Activated T-cell treated with anti-CD3 and anti-CD28 coated beads, Interleukin-2, amount 50 U/mL, for 48 hours (primary cell): ENCODE results near the gene TTF2.

Experiments used
- DNase-seq, 2 experiments: peaks; one replicate each; pipeline ENCODE4 v3.0.0-alpha.2; 2020

TTF2 gene

DNA sequence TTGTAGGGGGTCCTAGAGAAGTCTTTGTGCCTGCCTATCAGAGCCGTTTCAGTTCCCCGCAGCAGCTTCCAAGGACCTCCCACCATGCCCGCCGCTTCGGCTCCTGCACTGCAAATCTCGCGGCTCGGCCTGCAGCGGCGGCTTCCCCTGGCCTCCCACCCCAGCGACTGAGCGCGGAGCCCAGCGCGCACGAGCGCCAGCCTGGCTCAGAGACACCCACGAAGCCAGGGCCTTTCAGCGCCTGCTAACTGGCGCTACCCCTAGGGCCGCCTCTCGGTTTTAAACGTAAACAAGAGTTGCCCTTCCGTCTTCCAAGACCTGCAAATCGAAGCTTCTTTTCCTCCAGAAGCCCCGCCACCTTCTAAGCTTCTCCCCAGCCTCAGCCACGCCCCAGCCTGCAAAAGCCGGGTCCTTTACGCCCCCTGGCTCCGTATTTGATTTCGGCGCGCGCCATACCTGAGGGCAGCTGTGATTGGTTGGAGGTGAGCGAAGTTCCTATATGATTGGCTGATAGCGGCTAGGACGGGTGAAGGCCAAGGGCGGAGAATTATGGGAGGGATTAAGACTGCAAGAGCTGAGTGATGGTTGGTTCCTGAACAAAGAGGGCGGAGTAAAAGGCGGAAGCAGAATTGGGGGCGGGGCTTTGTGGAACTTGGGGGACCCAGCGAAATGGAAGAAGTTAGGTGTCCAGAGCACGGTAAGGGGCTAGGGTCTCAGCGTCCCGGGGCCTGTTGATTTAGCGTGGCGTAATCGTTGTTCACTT, at the start of gene TTF2:
TSS of gene TTF2 (plus strand) at position 649 of the 763 bp plus-strand sequence. CDS start at position 670, 21 bp downstream.
- DNase-seq = peak; percentile 96

DNA sequence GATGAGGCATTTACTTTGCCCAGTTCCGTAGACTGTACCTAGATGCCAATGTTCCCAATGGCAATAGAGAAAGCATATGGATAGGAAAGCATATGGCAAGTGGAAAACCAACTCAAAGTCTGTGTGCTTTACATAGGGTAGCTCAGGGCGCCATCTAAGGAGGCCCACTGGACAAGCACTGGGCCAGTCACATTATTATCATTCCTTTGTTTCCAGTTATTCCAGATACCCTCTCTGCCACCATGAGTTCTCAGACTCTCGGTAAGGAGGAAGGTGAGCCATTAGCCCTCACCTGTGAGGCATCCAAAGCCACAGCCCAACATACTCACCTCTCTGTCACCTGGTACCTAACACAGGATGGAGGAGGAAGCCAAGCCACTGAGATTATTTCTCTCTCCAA, 48.8 kb upstream of the TTF2 start:
- DNase-seq = no peak

DNA sequence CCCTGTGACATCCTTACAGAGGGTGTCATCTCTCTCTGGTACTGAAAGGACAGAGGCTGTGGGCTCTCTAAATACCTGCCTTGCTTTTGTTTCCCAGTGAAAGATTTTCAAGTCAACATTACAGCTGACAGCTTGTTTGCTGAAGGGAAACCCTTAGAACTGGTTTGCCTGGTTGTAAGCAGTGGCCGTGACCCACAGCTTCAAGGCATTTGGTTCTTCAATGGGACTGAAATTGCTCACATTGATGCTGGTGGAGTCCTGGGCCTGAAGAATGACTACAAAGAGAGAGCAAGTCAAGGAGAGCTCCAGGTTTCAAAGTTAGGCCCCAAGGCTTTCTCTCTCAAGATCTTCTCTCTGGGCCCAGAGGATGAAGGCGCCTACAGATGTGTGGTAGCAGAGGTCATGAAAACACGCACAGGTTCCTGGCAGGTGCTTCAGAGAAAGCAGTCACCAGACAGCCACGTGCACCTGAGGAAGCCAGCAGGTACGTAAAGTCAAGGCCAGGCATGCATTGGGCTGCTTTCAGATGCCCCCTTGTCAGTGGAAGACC, 46.7 kb upstream of the TTF2 start:
- DNase-seq = no peak

DNA sequence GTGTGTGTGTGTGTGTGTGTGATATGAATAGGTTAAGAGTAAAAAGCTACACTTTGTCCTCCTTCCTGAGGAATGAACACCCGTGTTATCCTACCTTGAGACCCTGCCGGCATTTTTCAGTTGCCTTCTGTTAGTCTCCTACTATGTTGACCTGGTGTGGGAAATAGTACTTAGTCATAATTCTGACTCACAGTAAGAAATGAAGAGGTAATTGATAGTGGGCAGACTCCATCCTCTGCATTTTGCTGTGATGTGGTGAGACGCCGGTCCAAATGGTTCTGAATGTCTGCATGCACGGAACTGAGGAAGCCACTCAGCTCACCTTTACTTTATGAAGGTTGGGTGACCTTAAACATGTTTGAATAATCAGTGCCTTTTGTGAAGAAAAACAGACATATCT, 45.9 kb upstream of the TTF2 start:
- no peak for DNase-seq

DNA sequence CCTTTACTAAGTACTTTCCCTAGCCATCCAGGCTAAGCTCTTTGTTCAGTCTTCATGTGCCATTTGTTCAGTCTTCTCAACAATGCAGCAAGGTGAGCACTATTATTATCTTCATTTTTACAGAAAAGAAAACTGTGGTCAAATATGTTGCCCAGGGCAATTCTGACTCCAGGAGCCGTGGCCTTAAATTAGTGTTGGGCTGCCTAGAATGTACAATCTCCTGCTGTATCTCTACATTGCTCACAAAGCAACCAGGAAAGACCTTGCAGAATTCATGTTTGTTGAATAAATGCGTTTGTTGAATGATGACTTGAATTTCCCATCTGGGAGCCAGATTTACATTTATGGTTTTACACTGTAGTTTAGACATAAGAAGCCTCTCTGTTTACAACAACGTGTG, 44.4 kb upstream of the TTF2 start:
- no peak for DNase-seq

DNA sequence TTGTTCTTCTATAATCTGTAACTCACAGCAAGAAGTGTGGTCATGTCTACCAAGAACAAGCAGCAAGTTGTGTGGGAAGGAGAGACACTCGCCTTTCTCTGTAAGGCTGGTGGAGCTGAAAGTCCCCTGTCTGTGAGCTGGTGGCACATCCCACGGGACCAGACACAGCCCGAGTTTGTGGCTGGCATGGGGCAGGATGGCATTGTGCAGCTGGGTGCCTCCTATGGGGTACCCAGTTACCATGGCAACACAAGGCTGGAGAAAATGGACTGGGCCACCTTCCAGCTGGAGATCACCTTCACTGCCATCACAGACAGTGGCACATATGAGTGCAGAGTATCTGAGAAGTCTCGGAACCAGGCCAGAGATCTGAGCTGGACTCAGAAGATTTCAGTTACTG, 43.1 kb upstream of the TTF2 start:
- peak in 1 of 2 experiments; percentile 29 for DNase-seq

DNA sequence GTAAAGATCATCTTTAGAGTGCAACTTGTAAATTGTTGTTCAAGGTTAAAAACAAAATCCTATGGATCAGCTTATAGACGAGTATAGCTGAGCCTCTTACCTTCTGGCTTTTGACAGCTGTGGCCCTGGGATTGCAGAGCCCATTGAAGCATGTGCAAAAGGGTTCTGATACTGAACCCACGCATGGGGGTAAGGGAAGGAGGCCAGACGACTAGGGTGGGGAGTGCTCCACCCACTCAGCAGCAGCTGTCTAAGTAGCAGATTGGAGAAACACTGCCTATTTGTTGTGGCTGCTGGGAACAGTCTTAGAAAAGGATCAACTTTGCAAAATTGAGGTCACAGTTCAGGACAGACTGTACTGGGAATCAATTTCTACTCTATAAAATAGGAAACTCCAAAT, 42.5 kb upstream of the TTF2 start:
- DNase-seq = no peak

DNA sequence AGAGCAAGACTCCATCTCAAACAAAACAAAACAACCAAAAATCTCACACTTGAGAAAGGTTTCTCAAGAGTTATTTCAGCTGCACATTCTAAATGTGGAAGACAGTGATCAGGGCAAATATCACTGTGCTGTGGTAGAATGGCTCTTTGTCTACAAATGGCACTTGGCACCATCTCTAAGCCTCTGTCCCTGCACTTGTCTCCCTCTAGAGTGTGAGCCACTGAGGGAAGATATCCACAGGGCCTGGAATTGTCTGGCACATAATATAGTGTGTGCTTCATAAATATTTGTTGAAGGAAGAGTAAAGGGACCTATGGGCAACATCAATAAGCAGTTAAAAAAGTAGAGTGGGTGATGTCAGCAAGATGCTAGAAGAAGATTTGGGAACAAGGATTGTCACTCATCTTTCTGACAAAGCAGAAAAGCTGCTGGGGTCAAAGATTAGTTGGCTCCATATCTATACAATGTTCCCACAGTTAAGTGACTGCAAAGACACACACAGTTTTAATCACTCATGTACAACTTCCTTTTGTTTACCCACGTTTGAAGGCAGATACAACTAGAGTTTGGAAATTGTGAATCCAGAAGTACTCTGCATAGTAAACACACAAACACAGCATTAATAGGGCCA, 39.5 kb upstream of the TTF2 start:
- no peak for DNase-seq

DNA sequence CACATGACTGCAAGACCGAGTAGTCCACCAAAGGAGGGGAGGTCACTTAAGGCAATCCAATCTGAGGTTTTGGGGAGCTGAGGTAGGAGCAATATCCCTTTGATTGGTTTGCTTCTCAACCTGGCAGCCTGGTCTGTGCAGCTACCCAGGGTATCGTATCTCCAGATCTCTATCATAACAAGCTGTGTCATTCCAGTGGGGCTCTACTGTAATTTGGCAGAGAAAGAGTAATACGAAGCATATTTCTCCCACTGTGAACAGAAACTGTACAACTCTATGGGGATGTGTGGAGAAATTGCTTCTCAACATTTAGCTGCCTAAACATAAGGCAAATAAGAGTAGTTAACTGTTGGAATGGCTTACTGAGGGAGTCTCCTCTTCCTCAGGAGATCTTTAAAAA, 38.0 kb upstream of the TTF2 start:
- DNase-seq = no peak

DNA sequence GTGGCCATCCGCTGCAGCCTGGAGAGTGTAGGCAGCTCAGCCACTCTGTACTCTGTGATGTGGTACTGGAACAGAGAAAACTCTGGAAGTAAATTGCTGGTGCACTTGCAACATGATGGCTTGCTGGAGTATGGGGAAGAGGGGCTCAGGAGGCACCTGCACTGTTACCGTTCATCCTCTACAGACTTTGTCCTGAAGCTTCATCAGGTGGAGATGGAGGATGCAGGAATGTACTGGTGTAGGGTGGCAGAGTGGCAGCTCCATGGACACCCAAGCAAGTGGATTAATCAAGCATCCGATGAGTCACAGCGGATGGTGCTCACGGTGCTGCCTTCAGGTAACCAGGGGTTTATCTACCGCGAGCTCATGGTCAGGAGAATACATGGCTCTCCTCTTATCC, 34.6 kb upstream of the TTF2 start:
- DNase-seq = no peak

DNA sequence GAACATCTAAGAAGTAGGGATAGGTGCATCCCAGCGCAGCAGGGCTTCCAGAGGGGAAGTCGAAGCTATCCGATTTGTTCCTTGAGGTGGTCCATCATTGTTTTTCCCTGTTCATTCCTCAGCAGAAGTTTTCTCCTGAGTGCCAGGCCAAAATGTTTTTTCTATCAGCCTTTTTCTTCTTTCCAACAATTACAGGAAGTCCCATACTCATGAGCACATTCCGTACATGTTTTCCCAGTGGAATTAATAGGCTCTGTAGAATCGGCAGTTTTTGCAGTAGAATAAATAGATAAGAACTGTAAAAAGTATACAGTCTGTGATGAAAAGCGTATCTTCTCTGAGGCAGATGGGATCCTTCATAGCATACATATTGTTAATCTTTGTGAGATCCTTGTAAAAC, 33.8 kb upstream of the TTF2 start:
- no peak for DNase-seq

DNA sequence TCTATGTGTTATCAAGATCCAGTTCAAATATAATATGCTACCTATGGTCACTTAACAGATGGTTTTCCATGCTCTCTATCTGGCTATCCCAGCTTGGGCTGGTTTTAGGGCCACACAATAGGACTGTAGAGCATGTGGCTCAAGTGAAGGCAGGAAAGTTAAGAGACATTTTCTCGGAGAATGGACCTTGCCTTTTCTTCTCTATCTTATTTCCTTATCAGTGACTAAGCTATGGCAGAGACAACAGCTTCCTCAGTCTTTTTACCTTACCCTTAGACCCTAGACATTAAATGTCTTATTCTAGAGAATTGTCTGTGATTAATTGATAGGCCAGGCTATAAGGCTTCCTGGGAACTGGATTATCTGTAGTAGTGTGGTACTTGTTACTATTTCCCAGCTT, 30.4 kb upstream of the TTF2 start:
- DNase-seq = no peak

DNA sequence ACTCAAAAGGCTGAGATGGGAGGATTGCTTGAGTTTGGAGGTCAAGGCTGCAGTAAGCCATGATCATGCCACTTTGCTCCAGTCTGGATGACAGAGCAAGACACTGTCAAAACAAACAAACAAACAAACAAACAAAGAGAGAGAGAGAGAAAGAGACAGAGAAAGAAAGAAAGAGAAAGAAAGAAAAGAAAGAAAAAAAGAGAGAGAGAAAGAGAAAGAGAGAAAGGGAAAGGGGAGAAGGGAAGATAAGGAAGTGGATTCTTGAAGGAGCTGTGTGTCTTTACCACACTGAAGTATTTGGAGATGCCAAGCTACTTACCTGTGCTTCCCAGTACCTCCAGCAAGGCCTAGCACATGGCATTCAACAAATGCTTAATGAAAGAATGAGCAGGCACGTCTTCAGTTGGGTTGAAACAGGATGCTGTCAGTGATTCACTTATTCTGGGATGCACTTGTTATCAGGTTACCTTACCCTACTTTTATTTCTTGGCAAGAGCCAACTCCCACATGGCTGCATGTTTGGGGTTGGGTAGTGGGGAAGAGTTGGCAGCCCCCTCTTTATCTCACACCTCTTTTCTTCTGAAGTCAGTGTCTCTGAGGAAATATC, 29.8 kb upstream of the TTF2 start:
- no peak for DNase-seq

DNA sequence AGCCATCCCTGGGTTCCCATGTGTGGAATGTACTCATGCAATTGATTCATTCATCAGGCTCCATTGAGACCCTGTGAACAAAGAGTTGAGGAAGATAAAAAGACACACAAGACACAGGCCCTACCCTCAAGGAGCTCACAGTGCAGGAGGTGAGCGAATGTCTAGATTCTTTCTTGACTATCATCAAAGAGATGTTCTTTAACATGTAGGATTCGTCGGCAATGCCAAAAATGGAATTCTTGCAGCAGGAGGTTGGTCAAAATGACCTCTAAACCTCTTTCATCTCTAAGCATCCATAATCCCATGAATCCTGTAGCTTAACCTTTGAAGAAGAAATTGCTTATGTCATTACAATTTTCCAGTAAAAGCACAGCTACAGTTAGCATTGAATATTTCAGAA, 27.9 kb upstream of the TTF2 start:
- DNase-seq = no peak

DNA sequence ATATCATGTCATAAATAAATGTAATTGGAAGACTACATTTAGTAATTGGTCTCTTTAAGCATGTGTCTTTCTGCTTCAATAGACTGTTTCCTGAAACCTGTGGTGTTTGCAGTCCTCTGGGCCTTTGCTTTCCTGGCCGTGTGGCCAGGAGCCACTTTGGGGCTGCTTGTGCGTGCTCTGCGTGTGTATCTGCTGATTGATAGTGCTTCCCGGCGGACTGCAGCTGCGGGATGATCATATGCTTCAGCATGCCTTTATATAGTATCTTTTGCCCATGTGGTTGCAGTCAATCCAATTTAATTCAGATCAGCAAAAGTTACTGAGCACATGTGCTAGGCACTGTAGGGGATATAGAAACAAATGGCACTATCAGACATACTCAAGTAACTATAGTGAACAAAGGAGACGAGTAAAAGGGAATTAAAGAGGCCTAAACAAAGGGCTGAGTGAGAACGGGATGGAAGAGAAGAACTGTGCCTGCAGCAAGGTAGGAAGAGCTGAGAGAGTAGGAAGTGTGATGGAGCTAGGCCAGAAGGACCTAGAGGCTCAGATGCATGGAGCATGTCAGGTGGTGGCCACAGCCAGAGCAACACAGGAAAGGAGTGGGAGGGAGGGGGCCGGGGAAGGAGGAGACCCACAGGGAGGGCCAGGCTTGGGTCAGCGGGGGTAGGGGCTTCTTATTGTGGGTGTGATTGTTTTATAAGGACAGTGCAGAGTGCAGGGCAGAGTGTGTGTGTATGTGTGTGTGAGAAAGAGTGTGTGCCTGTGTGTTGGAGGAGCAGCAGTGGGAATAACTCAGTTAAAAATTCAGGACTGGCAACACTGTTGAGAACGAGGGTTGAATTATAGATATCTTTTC, 27.2 kb upstream of the TTF2 start:
- DNase-seq = no peak

DNA sequence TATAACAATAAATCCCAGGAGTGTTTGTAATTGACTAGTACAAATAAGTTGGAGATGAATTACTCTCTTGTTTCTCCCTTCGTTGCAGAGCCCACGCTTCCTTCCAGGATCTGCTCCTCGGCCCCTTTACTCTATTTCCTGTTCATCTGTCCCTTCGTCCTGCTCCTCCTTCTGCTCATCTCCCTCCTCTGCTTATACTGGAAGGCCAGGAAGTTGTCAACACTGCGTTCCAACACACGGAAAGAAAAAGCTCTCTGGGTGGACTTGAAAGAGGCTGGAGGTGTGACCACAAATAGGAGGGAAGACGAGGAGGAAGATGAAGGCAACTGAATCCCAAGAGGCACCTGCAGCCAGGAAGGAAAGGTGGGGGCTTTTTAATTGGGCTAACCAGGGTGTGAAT, 26.4 kb upstream of the TTF2 start:
- DNase-seq = no peak

DNA sequence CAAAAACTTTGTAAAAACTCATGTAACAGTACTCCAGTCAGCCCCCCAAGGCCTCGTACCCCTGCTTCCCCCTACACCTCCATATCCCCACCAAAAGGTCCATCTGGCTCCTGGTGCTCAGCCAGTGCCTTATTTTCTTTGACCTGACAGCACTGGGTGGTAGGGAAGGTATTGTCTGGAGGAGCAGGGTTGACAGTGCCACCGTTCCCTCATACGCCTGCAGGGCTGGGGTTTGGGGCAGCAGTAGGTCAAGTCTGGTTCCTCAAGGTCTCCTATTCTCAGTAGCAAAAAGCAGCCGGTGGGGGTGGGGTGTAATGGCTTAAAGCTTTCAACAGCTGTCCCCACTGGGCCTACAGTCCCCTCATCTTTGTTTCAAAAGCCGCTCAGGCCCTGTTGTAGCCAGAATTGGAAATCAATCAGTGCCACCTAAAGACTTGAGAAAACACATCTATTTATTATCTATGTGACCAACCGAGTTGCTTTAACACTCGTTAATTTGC, 25.3 kb upstream of the TTF2 start:
- DNase-seq = no peak

DNA sequence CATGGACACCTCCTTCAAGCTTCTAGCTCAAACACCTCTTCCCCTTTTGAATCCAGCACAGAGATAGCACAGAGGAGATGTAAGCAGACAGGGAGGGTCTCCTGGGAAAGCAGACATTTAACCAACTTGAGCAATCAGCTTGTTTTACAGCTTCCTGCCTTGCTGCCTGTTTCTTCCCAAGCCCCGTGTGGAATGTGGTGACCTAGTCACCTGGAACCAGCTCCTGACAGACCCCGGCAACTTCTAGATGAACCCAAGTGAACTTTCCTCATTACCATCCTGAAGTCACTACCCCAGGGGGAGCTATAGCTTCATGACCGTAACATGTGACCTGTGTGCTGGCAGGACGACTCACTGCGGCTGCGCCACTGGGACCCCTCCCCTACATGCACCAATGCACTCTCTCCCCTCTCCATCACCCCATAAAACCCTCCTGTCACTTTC, 24.1 kb upstream of the TTF2 start:
- no peak for DNase-seq

DNA sequence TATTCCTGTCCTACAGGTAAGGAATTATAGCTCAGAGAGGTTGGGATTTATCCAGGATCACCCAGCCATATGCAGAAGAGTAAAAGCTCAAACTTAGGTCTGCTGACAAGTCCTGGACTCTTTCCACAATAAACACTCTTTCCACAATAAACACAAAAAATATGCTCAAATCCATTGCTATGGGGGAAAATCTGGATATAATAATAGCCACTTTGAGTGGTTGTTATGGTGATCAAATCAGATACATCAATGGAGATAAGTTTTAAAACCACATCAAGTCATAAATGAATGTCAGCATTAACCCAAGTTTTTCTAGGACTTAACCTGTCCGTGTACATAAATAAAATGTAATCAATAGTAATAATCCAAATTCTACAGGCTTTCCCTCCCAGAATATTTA, 22.3 kb upstream of the TTF2 start:
- no peak for DNase-seq

DNA sequence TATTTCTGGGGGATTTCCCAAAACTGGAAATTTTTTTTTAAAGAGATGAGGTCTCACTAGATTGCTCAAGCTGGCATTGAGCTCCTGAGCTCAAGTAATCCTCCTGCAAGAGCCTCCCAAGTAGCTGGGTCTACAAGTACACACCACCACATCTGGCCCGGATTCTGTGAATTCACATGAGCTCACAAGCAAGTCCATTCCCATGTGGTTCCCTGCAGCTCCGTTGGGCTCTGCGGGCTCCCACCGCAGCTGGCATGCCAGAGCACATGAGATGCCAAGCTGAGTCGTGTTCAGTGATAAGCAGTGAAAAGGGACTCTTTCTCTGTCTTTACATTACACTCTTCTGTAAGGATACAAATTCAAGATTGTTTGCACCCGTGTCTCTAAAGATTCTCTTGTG, 21.9 kb upstream of the TTF2 start:
- DNase-seq = no peak

DNA sequence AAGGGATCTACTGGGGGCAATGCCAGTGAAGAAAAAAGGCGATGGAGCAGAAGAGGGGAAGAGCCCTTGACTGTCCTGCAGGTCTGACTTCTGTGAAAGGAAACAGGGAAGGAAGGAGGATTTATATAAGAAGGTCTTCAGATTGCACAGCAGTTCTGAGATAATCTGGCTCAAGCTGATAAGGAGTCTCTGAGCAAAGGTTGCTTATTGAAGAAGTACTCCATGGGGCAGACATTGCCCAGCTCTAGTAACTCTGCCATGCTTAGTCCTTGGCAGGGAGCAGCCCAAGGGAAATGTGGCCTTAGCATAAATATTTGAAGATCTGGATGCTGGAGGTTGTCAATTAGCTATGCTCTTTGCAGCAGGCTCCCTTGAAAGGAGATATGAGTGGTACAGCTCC, 15.9 kb upstream of the TTF2 start:
- DNase-seq = no peak

DNA sequence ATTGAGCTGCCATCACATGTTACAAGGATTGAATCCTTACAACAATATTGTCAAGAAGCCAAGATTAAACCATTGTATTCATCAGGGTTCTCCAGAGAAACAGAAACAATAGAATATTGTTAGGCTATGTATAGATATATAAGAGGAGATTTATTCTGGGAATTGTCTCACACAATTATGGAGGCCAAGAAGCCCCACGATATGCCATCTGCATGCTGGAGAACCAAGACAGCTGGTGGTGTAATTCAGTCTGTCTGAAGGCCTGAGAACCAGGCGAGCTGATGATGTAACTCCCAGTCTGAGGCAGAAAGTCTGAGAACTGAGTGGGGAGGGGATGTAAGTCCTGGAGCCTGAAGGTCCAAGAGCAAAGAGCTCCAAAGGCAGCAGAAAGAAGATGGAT, 14.5 kb upstream of the TTF2 start:
- DNase-seq = no peak

DNA sequence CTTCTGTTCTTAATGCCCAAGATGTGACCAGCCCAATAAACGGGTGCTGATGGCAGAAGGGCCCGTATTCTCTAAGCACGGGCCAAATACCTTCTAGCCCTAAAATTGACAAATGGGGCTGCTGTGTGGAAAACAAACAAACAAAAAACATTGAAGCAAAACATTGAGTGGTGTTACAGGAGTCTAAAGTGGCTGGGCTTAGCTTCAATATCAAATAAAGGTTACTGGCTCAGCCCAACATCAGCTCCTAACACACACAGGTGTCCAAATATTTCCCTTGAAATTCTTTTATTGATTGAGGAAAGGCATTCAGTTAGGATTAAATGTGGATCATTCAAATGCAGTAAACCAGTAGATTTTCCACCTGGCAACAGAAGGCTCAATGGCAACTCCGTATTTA, 13.3 kb upstream of the TTF2 start:
- no peak for DNase-seq
